Measurements from ENCODE around the gene CHD1L. TPM values are rescaled to one million over a fixed set of nuclear protein-coding genes. Genes with fewer than 3 reads are reported as not detected.
A peak's percentile ranks its signal among the peaks of the same experiment; 100 is the strongest.

CHD1L gene
- total and polyA plus RNA-seq, 2 of the 13 experiments (the other 11 are each of a cell fraction or from before 2014, with no cell fraction given), result 74.3 to 111 TPM

DNA sequence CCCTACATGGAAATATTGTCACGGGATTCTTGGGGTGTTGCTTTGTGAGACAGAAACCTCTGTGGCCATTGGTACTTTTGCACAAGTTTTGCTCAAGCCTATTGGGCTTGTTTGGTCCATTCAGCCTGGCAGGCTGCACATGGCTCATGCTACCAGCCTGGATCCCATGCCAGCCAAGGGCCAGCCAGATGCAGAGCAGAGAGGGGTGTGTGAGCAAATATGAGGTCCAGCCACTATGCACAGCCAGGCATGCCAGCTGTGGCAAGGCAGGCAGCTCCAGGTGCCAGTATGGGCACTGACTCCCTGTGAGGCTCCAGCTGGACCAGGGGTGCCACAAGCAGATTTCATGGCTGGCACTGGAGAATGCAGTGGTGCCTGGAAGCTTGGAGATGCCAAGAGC is 6.7 kb upstream of the CHD1L start:
- no peaks in the 10 kb centered on the region; a peak in 1 of 5 replicates for H3K36me3 ChIP-seq (replicated peaks in 1 of 2; ENCODE audit: control insufficient read depth in 1 of 2, insufficient read depth in 2 of 2, low read length in 2 of 2)
- ChIA-PET POLR2A (interaction anchor here (0.9 to 5.3 kb wide), 4 partner anchors 12 to 65 kb away, joined by 3 to 101 read pairs (median 91); partner anchors contain the start of genes FMO5 and PRKAB2), CTCF (ENCODE audit: low intra/inter-chr PET ratio, low total read pairs) (no interaction called here)
- 100% methylated on average over 1 of the region's 1 CpG for WGBS (ENCODE audit: low lambda C conversion rate)
- ATAC-seq (no peak), FAIRE-seq (no peak), DNase-seq (ENCODE audit: low spot score) (no peak)
- intact Hi-C loops (cut with micrococcal nuclease; ENCODE audit: unreplicated experiment), result loop anchor here (5.0 kb wide), 1 partner anchor 34 kb away; no protein-coding TSS in a partner anchor
- H3K4me2 ChIP-seq (ENCODE audit: low read depth, low read length), result no peak overlapping the region
- H2AFZ ChIP-seq (ENCODE audit: low read length), result no peak overlapping the region
- H3K27ac ChIP-seq (ENCODE audit: extremely low read length, insufficient read depth, low read length), result peak overlapping the region; percentile 93
- no peak overlapping the region for H3K4me3 ChIP-seq (replicated peaks in 1 of 3; ENCODE audit: insufficient read depth in 1 of 3, low read depth in 2 of 3, low read length in 3 of 3)
- peaks cover 87% of the 10 kb centered on the region for H3K4me1 ChIP-seq (ENCODE audit: insufficient read depth, low read length)
- H3K79me2 ChIP-seq (ENCODE audit: insufficient read depth, low read length), result no peaks in the 10 kb centered on the region
- no peaks in the 10 kb centered on the region for H4K20me1 ChIP-seq (ENCODE audit: insufficient read depth, low read length)
- no peak overlapping the region for H3K9ac ChIP-seq (ENCODE audit: insufficient read depth, low read depth, low read length)
- no peaks in the 10 kb centered on the region for H3K9me3 ChIP-seq (ENCODE audit: low read length)
- in situ Hi-C loops (cut with HindIII; ENCODE audit: extremely low pct_ligation_motif_present, low pct_unique_long_range_greater_than_20kb), result no loop called here
- TF ChIP-seq HNRNPL (IDR thresholded peaks at IDR 0.05; ENCODE audit: low read depth, low read length), result peak; percentile 88; the same call in 1 of the 2 replicates
- no peak for TF ChIP-seq MAFK (conservative IDR thresholded peaks at IDR 0.05 in 1 of 2, IDR thresholded peaks at IDR 0.05 in 1 of 2; ENCODE audit: low read length in 2 of 2)
- TF ChIP-seq, protein P1, sequence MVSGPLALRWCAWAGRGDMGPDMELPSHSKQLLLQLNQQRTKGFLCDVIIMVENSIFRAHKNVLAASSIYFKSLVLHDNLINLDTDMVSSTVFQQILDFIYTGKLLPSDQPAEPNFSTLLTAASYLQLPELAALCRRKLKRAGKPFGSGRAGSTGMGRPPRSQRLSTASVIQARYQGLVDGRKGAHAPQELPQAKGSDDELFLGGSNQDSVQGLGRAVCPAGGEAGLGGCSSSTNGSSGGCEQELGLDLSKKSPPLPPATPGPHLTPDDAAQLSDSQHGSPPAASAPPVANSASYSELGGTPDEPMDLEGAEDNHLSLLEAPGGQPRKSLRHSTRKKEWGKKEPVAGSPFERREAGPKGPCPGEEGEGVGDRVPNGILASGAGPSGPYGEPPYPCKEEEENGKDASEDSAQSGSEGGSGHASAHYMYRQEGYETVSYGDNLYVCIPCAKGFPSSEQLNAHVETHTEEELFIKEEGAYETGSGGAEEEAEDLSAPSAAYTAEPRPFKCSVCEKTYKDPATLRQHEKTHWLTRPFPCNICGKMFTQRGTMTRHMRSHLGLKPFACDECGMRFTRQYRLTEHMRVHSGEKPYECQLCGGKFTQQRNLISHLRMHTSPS (CRISPR knock-in tag; IDR thresholded peaks at IDR 0.05; ENCODE audit: low read depth), result 0 out of 2 replicates have a peak, but pooled peaks have one; percentile 30
- TF ChIP-seq ZNF737 (CRISPR knock-in tag; IDR thresholded peaks at IDR 0.05; ENCODE audit: borderline replicate concordance), result 0 out of 2 replicates have a peak, but pooled peaks have one; percentile 30
- TF ChIP-seq, protein P2, sequence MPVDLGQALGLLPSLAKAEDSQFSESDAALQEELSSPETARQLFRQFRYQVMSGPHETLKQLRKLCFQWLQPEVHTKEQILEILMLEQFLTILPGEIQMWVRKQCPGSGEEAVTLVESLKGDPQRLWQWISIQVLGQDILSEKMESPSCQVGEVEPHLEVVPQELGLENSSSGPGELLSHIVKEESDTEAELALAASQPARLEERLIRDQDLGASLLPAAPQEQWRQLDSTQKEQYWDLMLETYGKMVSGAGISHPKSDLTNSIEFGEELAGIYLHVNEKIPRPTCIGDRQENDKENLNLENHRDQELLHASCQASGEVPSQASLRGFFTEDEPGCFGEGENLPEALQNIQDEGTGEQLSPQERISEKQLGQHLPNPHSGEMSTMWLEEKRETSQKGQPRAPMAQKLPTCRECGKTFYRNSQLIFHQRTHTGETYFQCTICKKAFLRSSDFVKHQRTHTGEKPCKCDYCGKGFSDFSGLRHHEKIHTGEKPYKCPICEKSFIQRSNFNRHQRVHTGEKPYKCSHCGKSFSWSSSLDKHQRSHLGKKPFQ (CRISPR knock-in tag; IDR thresholded peaks at IDR 0.05; ENCODE audit: insufficient replicate concordance), result no peak
- TF ChIP-seq, protein P3, sequence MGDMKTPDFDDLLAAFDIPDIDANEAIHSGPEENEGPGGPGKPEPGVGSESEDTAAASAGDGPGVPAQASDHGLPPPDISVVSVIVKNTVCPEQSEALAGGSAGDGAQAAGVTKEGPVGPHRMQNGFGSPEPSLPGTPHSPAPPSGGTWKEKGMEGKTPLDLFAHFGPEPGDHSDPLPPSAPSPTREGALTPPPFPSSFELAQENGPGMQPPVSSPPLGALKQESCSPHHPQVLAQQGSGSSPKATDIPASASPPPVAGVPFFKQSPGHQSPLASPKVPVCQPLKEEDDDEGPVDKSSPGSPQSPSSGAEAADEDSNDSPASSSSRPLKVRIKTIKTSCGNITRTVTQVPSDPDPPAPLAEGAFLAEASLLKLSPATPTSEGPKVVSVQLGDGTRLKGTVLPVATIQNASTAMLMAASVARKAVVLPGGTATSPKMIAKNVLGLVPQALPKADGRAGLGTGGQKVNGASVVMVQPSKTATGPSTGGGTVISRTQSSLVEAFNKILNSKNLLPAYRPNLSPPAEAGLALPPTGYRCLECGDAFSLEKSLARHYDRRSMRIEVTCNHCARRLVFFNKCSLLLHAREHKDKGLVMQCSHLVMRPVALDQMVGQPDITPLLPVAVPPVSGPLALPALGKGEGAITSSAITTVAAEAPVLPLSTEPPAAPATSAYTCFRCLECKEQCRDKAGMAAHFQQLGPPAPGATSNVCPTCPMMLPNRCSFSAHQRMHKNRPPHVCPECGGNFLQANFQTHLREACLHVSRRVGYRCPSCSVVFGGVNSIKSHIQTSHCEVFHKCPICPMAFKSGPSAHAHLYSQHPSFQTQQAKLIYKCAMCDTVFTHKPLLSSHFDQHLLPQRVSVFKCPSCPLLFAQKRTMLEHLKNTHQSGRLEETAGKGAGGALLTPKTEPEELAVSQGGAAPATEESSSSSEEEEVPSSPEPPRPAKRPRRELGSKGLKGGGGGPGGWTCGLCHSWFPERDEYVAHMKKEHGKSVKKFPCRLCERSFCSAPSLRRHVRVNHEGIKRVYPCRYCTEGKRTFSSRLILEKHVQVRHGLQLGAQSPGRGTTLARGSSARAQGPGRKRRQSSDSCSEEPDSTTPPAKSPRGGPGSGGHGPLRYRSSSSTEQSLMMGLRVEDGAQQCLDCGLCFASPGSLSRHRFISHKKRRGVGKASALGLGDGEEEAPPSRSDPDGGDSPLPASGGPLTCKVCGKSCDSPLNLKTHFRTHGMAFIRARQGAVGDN (CRISPR knock-in tag; IDR thresholded peaks at IDR 0.05), result peak; percentile 46; the same call in 1 of the 2 replicates
- H3K27me3 ChIP-seq (ENCODE audit: control insufficient read depth in 1 of 2, insufficient read depth in 2 of 2, low read length in 2 of 2), result no peaks in the 10 kb centered on the region
- BruUV-seq (replicated peaks), result no TSS peak
